HAP-1 (cell line): ENCODE data around the gene XYLT1.

Experiments used
- DNase-seq, 2 experiments: peaks; one replicate each; pipeline ENCODE4 v3.0.0-alpha.2; 2016 to 2020; ENCODE audit warnings: low spot score in 2 of 2
- H3K27me3 ChIP-seq: fragments of 250-450 bp; sonication (Bioruptor Pico); 2 replicates; pipeline ENCODE4 v1.5.1; 2020; ENCODE audit warnings: low read depth, mild to moderate bottlenecking, moderate library complexity
- H3K36me3 ChIP-seq: fragments of 250-450 bp; sonication (Bioruptor Pico); replicated peaks from 2 replicates; pipeline ENCODE4 v1.5.1; 2020; ENCODE audit warnings: mild to moderate bottlenecking
- H3K4me1 ChIP-seq: fragments of 250-450 bp; sonication (Bioruptor Pico); 2 replicates; pipeline ENCODE4 v1.5.1; 2020; ENCODE audit warnings: mild to moderate bottlenecking
- H3K4me3 ChIP-seq: fragments of 250-450 bp; sonication (Bioruptor Pico); 2 replicates; pipeline ENCODE4 v1.5.1; 2020; ENCODE audit warnings: mild to moderate bottlenecking, moderate library complexity
- H3K9me3 ChIP-seq: fragments of 250-450 bp; sonication (Bioruptor Pico); 2 replicates; pipeline ENCODE4 v1.5.1; 2020; ENCODE audit warnings: mild to moderate bottlenecking, moderate library complexity
- in situ Hi-C: fragments of 300-500 bp; cut with MboI; formaldehyde crosslinking; loops from 3 replicates; pipeline ENCODE4 v1.14.3; 2020; ENCODE audit warnings: low sequenced_read_pairs, inconsistent platforms, mixed read lengths

XYLT1 gene

DNA sequence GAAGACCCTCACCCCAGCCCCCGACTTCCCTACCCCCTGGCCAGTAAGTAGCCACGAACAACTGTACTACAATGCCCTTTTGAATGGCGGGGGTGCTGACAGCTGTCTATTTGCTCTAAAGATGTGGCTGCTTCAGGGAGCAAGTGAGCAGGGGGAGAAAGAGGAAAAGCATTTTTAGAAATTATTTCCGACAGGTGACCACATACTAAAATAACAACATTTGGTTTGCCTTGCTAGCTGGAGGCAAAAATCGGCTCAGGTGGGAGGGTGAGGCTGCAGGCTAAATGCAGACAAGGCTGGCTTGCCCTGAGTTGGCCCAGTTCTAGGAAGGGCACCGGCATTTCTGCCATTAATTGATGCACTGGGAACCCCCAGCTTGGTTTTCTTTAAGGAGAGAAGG is 188.5 kb downstream of the XYLT1 start:
- Histone ChIP-seq H3K4me3 (no peak overlapping the region), H3K4me1 (no peaks in the 10 kb centered on the region), H3K36me3 (no peaks in the 10 kb centered on the region), H3K27me3 (no peaks in the 10 kb centered on the region), H3K9me3 (no peaks in the 10 kb centered on the region)
- in situ Hi-C loops: no loop called here
- no peak for DNase-seq

DNA sequence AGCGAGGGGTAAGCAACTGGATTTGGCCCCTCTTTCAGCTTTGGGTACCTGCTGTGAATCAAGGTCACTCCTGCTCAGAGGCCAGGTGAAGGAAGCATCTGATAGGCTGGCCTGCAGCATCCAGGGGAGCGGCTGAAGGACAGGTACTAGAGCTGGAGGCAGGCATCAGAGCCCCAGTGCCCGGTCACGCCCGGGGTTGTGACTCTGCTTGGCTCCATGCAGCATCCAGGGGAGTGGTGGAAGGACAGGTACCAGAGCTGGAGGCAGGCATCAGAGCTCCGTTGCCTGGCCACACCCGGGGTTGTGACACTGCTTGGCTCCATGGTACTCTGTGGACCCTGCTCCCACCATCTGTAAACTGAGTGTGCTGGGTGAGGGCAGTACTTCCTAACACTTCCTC is 189.7 kb downstream of the XYLT1 start:
- H3K4me3 ChIP-seq: no peak overlapping the region
- H3K27me3 ChIP-seq: no peaks in the 10 kb centered on the region
- no peaks in the 10 kb centered on the region for H3K36me3 ChIP-seq
- no peak for DNase-seq
- in situ Hi-C loops: no loop called here
- no peaks in the 10 kb centered on the region for H3K4me1 ChIP-seq
- H3K9me3 ChIP-seq: no peaks in the 10 kb centered on the region

DNA sequence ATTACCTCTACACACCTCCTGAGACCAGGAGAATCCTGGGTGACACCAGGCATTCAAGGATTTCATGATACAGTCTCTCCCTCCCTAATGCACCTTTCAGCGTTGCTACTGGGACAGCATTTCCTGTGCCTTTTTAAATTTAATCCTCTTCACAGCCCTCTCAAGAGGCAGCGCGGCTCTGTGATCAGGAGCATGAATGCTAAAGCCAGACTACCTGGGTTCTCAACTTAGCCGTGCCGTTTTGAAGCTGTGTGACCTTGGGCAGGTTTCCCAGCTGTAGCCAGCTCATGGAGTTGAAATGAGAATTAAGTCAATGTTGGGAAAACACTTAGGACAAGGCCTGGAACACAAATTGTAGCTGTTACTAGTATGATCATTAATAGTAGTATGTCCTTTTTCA is 191.8 kb downstream of the XYLT1 start:
- Histone ChIP-seq H3K36me3 (no peaks in the 10 kb centered on the region), H3K4me1 (no peaks in the 10 kb centered on the region), H3K9me3 (no peaks in the 10 kb centered on the region), H3K27me3 (no peaks in the 10 kb centered on the region), H3K4me3 (no peak overlapping the region)
- in situ Hi-C loops: no loop called here
- no peak for DNase-seq

DNA sequence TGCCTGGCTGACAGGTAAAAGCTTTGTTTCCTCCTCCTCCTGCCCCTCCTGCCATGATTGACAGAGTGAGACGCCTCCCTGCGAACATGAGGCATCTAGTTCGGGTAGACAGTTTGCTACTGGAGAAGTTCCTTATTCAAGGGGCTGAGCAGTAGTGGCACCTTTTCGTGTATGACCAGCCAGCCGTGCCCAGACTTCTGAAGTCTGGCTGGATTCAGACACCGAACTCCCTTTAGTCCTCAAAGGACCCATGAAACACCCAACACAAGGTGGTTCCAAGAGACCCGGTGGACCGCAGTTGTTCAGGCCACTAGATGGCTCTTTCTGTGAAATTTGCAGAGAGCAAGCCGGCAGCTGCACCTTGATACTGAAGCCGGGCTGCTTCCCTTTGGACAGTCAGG is 192.8 kb downstream of the XYLT1 start:
- in situ Hi-C loops: no loop called here
- Histone ChIP-seq H3K4me3 (no peak overlapping the region), H3K36me3 (no peaks in the 10 kb centered on the region), H3K4me1 (no peaks in the 10 kb centered on the region), H3K27me3 (no peaks in the 10 kb centered on the region), H3K9me3 (no peaks in the 10 kb centered on the region)
- no peak for DNase-seq

DNA sequence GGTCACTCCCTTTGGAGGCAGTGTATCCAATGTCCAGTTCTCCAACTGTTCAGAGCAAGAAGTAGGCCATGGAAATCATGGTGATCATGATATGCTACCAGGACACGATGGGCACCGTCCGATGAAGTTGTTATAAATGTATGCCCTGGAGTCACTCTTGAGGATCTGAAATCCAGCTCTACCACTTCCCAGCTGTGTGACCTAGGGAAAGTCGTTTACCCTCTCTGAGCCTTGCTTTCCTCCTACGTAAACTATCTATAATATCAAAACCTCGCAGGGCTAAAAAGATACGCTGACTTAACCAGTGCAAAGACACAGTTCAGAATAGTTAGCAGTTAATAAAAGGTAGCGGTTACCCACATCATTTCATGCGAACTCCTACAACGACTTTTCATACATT is 194.2 kb downstream of the XYLT1 start:
- Histone ChIP-seq H3K9me3 (no peaks in the 10 kb centered on the region), H3K36me3 (no peaks in the 10 kb centered on the region), H3K4me3 (no peak overlapping the region), H3K27me3 (no peaks in the 10 kb centered on the region), H3K4me1 (no peaks in the 10 kb centered on the region)
- in situ Hi-C loops: no loop called here
- no peak for DNase-seq

DNA sequence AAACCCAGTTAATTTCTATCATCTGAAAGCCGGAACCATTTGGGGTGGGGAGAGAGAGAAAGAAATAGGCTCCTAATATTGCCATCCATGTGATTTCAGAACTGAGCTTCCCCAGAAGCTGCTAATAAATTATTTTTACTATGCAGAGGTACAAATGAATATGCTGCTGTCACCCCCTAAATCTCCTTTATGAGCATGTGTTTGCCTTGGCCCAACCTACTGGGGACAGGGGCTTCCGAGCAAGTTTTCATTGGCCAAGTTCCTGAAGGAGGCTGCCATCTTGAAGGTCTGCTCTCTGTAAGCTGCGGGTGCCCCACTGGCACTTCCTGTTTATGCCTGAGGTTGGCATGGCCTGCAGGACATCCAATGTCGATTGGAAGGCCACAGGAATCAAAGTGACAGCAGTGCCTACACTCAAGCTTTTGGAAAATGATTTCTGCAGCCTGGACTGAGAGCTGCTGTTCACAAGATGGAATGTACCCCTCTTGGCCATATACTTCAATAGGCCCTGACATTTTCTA is 194.7 kb downstream of the XYLT1 start:
- no peak for DNase-seq
- no peaks in the 10 kb centered on the region for H3K9me3 ChIP-seq
- H3K36me3 ChIP-seq: no peaks in the 10 kb centered on the region
- H3K4me3 ChIP-seq: no peak overlapping the region
- no peaks in the 10 kb centered on the region for H3K27me3 ChIP-seq
- in situ Hi-C loops: no loop called here
- H3K4me1 ChIP-seq: no peaks in the 10 kb centered on the region

DNA sequence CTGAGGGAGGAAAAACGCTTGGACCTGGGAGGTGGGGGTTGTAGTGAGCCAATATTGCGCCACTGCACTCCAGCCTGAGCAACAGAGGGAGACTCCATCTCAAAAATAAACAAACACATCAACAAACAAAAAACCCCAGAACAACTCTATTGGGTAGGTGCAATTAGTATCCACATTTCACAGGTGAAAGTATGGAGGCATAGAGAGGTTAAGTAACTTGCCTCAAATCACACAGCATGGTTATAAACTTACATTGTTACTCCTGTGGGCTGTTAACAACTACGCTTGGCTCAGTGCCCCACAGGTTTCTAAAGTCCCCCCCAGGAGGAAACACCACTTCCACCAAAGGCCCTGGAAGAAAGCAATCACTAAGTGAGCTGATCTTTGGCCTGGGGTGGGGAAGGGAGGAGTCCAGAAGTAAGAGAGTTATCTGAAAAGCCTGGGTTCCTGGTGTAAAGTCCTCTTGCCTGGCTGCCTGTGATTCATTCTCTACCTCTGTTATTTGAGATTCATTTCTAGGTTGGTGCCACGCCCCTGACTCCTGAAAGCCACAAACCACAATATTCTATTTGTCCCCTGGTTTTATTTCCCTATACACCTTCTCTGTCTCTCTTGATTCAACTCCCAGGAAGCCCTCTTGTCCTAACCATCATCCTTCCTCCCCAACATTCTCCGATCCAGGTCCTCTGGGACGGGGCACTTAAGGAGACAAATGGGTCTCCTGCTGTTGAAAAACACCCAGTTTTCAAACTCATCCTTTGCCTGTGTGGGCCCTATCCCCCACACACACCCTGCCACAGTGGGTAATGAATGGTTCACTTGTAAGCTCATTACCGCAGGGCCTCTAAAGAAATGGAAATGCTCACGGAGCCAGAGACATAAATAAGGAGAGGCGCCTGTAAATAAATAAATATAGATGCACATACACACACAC is 195.4 kb downstream of the XYLT1 start:
- no peaks in the 10 kb centered on the region for H3K4me1 ChIP-seq
- no peaks in the 10 kb centered on the region for H3K36me3 ChIP-seq
- in situ Hi-C loops: no loop called here
- H3K9me3 ChIP-seq: no peaks in the 10 kb centered on the region
- no peak for DNase-seq
- no peak overlapping the region for H3K4me3 ChIP-seq
- no peaks in the 10 kb centered on the region for H3K27me3 ChIP-seq

DNA sequence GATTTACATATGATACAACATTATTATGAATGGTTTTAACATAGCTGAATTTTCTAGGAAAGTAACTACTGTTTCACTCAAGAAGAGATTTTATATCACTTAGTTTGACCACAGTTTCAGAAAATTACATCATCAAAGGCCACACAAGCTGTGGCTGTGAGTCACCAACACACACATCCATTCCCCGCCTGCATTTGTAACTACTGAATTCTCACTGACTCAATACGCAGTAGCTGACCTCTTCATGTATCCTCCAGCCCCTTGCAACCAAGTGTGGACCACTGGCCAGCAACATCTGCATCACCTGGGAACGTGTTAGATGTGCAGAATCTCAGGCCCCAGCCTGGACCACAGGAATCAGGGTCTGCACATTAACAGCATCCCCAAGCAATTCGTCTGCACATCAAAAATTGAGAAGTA is 197.6 kb downstream of the XYLT1 start:
- DNase-seq: no peak
- Histone ChIP-seq H3K4me3 (no peak overlapping the region), H3K9me3 (no peaks in the 10 kb centered on the region), H3K27me3 (no peaks in the 10 kb centered on the region), H3K36me3 (no peaks in the 10 kb centered on the region), H3K4me1 (no peaks in the 10 kb centered on the region)
- in situ Hi-C loops: no loop called here

DNA sequence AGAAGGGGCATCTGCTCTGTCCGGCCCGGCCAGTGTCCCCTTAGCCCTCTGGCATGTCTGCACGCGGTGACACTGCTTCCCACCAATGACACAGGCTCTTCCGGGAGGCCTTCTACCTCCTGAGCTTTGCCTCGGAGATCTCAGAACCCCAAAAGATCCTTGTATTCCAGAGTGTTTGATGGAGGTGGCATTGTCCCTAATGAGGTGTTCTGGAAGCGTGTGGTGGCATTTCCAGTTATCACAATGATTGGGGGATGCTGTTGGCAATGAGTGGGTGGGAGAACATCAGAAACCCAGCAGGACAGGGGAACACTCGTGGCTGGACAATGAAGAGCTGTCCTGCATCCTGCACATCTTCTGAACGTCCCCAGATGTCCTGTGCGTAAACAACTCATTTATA is 198.0 kb downstream of the XYLT1 start:
- DNase-seq: no peak
- in situ Hi-C loops: no loop called here
- H3K36me3 ChIP-seq: no peaks in the 10 kb centered on the region
- no peaks in the 10 kb centered on the region for H3K27me3 ChIP-seq
- H3K9me3 ChIP-seq: no peaks in the 10 kb centered on the region
- H3K4me3 ChIP-seq: no peak overlapping the region
- H3K4me1 ChIP-seq: no peaks in the 10 kb centered on the region

DNA sequence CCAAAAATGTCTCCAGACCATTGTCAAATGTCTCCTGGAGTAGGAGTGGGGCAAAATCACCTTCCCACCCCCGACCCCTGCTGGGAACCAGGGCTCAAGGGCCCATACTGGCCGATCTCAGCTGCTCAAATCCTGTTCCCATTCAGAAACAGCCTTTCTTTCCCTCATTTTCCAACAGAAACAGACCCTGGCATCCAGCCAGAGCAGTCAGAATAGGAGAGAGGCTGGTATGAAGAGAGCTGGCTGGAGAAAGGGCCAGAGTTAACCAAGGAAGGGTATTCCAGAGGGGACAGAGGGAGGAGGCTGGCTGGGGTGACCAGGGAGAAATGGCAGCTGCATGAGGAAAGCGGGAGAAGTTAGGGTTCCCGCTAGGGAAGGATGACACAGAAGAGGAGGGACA is 199.1 kb downstream of the XYLT1 start:
- Histone ChIP-seq H3K27me3 (no peaks in the 10 kb centered on the region), H3K4me1 (no peaks in the 10 kb centered on the region), H3K9me3 (no peaks in the 10 kb centered on the region), H3K36me3 (no peaks in the 10 kb centered on the region), H3K4me3 (no peak overlapping the region)
- no peak for DNase-seq
- in situ Hi-C loops: no loop called here

DNA sequence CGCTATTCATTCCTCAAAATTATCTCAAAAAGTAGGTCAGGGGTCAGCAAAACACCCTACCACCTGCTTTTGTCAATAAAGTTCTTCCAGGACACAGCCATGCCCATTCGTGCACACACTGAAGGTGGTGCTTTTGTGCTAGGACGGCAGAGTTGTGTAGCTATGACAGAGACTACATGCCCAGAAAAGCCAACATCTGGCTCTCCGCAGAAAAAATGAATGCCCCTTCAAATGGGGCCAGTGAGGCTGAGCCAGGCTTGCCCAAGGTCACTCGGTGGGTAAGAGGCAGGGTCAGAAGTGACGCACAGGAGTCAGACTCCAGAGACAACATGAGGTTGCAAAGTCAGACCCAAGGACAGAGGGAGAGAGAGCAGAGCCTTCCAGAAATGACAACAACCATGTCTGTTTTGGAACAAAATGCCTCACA is 200.1 kb downstream of the XYLT1 start:
- H3K4me3 ChIP-seq: no peak overlapping the region
- H3K4me1 ChIP-seq: no peaks in the 10 kb centered on the region
- H3K27me3 ChIP-seq: no peaks in the 10 kb centered on the region
- in situ Hi-C loops: no loop called here
- no peak for DNase-seq
- H3K9me3 ChIP-seq: no peaks in the 10 kb centered on the region
- H3K36me3 ChIP-seq: no peaks in the 10 kb centered on the region

DNA sequence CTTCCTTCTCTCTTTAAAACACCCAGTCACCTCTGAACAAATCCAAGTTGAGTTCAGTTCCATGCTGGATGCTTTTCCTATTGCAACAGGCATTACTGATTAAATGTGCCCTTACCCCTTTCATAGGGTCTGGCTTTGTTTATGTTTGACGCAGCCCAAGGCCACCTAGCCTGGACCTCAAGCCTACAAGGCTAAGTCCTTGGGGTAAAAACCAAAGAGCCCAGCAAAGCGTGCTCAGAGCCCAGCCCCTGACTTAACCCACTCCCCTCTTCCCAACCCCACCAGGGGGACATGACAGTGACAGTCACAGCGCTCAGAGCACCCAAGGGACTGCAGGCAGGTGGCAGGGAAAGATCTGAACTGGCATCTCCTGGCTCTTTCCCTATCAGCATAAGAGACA is 200.6 kb downstream of the XYLT1 start:
- H3K4me3 ChIP-seq: no peak overlapping the region
- no peaks in the 10 kb centered on the region for H3K27me3 ChIP-seq
- no peak for DNase-seq
- no peaks in the 10 kb centered on the region for H3K4me1 ChIP-seq
- H3K36me3 ChIP-seq: no peaks in the 10 kb centered on the region
- no peaks in the 10 kb centered on the region for H3K9me3 ChIP-seq
- in situ Hi-C loops: no loop called here

DNA sequence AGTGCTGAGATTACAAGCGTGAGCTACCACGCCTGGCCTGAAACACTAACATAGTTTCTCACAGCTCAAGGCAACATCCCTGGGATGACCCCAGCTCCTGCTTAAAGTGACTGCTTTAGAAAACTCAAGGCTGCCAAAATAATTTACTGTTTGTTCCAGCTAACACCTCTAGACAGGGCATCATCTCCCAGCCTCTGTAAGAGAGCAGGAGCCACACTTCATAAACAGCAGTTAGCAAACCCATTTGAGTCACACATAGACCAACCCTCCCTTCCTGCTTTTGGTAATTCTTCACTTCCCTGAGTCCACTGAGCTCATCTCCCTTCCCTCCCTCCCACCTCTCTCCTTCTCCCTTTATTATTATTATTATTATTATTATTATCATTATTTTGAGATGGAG is 201.3 kb downstream of the XYLT1 start:
- Histone ChIP-seq H3K9me3 (no peaks in the 10 kb centered on the region), H3K4me1 (no peaks in the 10 kb centered on the region), H3K36me3 (no peaks in the 10 kb centered on the region), H3K27me3 (no peaks in the 10 kb centered on the region), H3K4me3 (no peak overlapping the region)
- in situ Hi-C loops: no loop called here
- DNase-seq: no peak

DNA sequence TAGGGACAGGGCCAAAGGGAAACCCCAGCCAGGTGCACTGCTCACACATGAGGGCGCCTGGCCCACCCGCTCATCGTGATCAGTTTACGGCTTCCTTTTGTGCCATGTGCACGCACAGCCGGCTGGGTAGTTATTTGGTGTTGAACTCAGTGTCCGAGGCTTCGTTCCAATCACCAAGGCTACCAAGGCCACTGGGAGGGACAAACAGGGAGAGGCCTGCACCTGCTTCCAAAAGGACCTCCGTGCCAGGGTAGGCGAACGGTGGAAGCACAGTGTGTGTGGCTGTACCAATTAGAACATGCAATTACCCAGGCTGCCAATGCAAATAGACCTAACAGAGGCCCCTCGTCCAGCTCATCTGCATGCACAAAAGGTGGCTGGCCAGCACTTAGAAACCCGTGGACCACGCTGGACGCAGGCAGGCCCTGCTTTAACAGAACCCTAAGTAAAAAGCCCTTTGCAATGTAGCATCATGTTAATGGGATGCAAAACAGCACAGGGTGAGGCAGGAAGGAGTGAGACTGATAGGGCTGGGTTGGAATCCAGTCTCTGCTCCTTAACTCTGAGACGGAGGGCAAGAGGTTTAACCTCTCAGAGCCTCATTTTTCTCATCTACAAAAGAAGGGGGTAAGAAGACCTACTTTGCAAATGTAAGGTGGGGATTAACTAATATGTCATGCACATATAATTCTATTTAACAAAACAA is 204.0 kb downstream of the XYLT1 start:
- no peak for DNase-seq
- 0 out of 2 replicates have a peak, but pooled peaks cover 2% of the 10 kb centered on the region for H3K9me3 ChIP-seq
- in situ Hi-C loops: no loop called here
- no peak overlapping the region for H3K4me3 ChIP-seq
- no peaks in the 10 kb centered on the region for H3K36me3 ChIP-seq
- H3K27me3 ChIP-seq: no peaks in the 10 kb centered on the region
- no peaks in the 10 kb centered on the region for H3K4me1 ChIP-seq
